Mesodermal cell (in vitro differentiated cells): ENCODE data around the gene LMTK2.

Experiments
- H3K27ac ChIP-seq: 2 replicates; pipeline ENCODE4 v1.7.0; 2013; ENCODE audit warnings: mild to moderate bottlenecking, low read depth, low read length, moderate library complexity; ENCODE audit not compliant: severe bottlenecking
- H3K36me3 ChIP-seq: 2 replicates; pipeline ENCODE4 v1.7.1; 2013; ENCODE audit warnings: mild to moderate bottlenecking, low read length, moderate library complexity; ENCODE audit not compliant: control insufficient read depth, insufficient read depth
- H3K4me1 ChIP-seq: one replicate; pipeline ENCODE4 v1.7.1; 2013; ENCODE audit warnings: mild to moderate bottlenecking, low read length; ENCODE audit not compliant: insufficient read depth, control insufficient read depth, poor library complexity, severe bottlenecking
- H3K4me3 ChIP-seq: 2 replicates; pipeline ENCODE4 v1.7.0; 2013; ENCODE audit warnings: low read length, control low read depth, mild to moderate bottlenecking; ENCODE audit not compliant: insufficient read depth, poor library complexity, severe bottlenecking; ENCODE audit errors: extremely low read depth
- H3K9me3 ChIP-seq: 2 replicates; pipeline ENCODE4 v1.7.1; 2013; ENCODE audit warnings: mild to moderate bottlenecking, low read length, moderate library complexity; ENCODE audit not compliant: control insufficient read depth
- WGBS, 2 experiments: methylation state at CpG; one replicate each; pipeline ENCODE4 v1.1.5; 2013; ENCODE audit warnings: missing lambda C conversion rate in 2 of 2; ENCODE audit not compliant: insufficient coverage in 2 of 2; 5-methylcytosine and 5-hydroxymethylcytosine counted together

The LMTK2 gene

GRCh38 chr7:98192781-98193457 lies 86.3 kb downstream of the LMTK2 start:
- peaks cover 57% of the 10 kb centered on the region for H3K36me3 ChIP-seq
- WGBS, 2 experiments = 95 to 96% methylated on average over 13 to 22 of the region's 22 CpGs
- H3K9me3 ChIP-seq = no peaks in the 10 kb centered on the region
- no peak overlapping the region for H3K27ac ChIP-seq
- no peaks in the 10 kb centered on the region for H3K4me1 ChIP-seq
- no peak overlapping the region for H3K4me3 ChIP-seq

GRCh38 chr7:98193474-98194180 lies 87.0 kb downstream of the LMTK2 start:
- Histone ChIP-seq H3K4me1 (no peaks in the 10 kb centered on the region), H3K27ac (no peak overlapping the region), H3K36me3 (peaks cover 53% of the 10 kb centered on the region), H3K4me3 (no peak overlapping the region), H3K9me3 (no peaks in the 10 kb centered on the region)
- 94 to 97% methylated on average over 33 to 37 of the region's 37 CpGs for WGBS, 2 experiments

GRCh38 chr7:98194186-98194585 lies 87.5 kb downstream of the LMTK2 start:
- Histone ChIP-seq H3K4me3 (no peak overlapping the region), H3K36me3 (peaks cover 48% of the 10 kb centered on the region), H3K27ac (no peak overlapping the region), H3K4me1 (no peaks in the 10 kb centered on the region), H3K9me3 (no peaks in the 10 kb centered on the region)
- 97 to 98% methylated on average over 25 to 26 of the region's 28 CpGs for WGBS, 2 experiments

GRCh38 chr7:98194672-98195457 lies 88.2 kb downstream of the LMTK2 start:
- H3K36me3 ChIP-seq = peaks cover 48% of the 10 kb centered on the region
- H3K4me1 ChIP-seq = no peaks in the 10 kb centered on the region
- H3K4me3 ChIP-seq = no peak overlapping the region
- no peaks in the 10 kb centered on the region for H3K9me3 ChIP-seq
- H3K27ac ChIP-seq = no peak overlapping the region
- 96 to 100% methylated on average over 5 to 6 of the region's 8 CpGs for WGBS, 2 experiments

- no peaks in the 10 kb centered on the region for H3K4me1 ChIP-seq
- no peak overlapping the region for H3K27ac ChIP-seq
- no peak overlapping the region for H3K4me3 ChIP-seq
- H3K36me3 ChIP-seq = peaks cover 39% of the 10 kb centered on the region
- 94 to 97% methylated on average over 15 of the region's 16 CpGs for WGBS, 2 experiments
- no peaks in the 10 kb centered on the region for H3K9me3 ChIP-seq
Measured at GRCh38 chr7:98196706-98197605, 90.3 kb downstream of the LMTK2 start.

GRCh38 chr7:98199131-98199530 lies 92.5 kb downstream of the LMTK2 start:
- Histone ChIP-seq H3K27ac (no peak overlapping the region), H3K4me3 (no peak overlapping the region), H3K36me3 (peaks cover 23% of the 10 kb centered on the region), H3K9me3 (no peaks in the 10 kb centered on the region), H3K4me1 (no peaks in the 10 kb centered on the region)
- 100% methylated on average over 1 of the region's 5 CpGs; no CpG with 5 or more reads in 1 of the 2 experiments for WGBS, 2 experiments

GRCh38 chr7:98200364-98200763 lies 93.7 kb downstream of the LMTK2 start:
- Histone ChIP-seq H3K4me3 (no peak overlapping the region), H3K9me3 (no peaks in the 10 kb centered on the region), H3K27ac (no peak overlapping the region), H3K36me3 (peaks cover 16% of the 10 kb centered on the region), H3K4me1 (no peaks in the 10 kb centered on the region)
- 95 to 96% methylated on average over 4 to 5 of the region's 6 CpGs for WGBS, 2 experiments

- 95 to 100% methylated on average over 14 to 15 of the region's 15 CpGs for WGBS, 2 experiments
- no peak overlapping the region for H3K4me3 ChIP-seq
- no peaks in the 10 kb centered on the region for H3K4me1 ChIP-seq
- H3K36me3 ChIP-seq = peaks cover 18% of the 10 kb centered on the region
- H3K27ac ChIP-seq = no peak overlapping the region
- no peaks in the 10 kb centered on the region for H3K9me3 ChIP-seq
Measured at GRCh38 chr7:98202367-98203195, 95.9 kb downstream of the LMTK2 start.

GRCh38 chr7:98203261-98203963 lies 96.8 kb downstream of the LMTK2 start:
- WGBS, 2 experiments = 94 to 97% methylated on average over 19 to 22 of the region's 28 CpGs

More at GRCh38 chr7:98203261-98203963, 96.8 kb downstream of the LMTK2 start:
- H3K4me3 ChIP-seq = no peak overlapping the region
- no peak overlapping the region for H3K27ac ChIP-seq
- no peaks in the 10 kb centered on the region for H3K4me1 ChIP-seq
- peaks cover 20% of the 10 kb centered on the region for H3K36me3 ChIP-seq
- H3K9me3 ChIP-seq = no peaks in the 10 kb centered on the region
